Posterior vena cava (tissue), 2 donors: ENCODE measurements around the gene ULK1. TPM values are rescaled to one million over a fixed set of nuclear protein-coding genes. Genes with fewer than 3 reads are reported as not detected.

Experiments used
- DNase-seq: peaks from one replicate; pipeline ENCODE4 v3.0.0-alpha.2; 2020; ENCODE audit warnings: low spot score
- intact Hi-C, 2 donors: fragments of 100-400 bp; cut with DNase I; formaldehyde crosslinking; loops; one replicate each; pipeline versions ENCODE4 v1.14.1 to v1.14.2; 2022 to 2023
- long read RNA-seq, 2 donors: library from polyadenylated mRNA; unstranded; transcript quantifications; one replicate each; pipeline ENCODE4 v2.0.0, GENCODE V29; 2020 to 2021
- total RNA-seq, 2 donors: library from RNA; stranded (reverse); fragmentation: NEBNext Ultra II Directional; extraction: Animal tissue kit (Norgen Biotek cat#: 25700); gene quantifications; one replicate each; pipeline ENCODE4 v1.2.1, GENCODE V29; 2021
- donor health status: DM: yes; HTN: yes; CAD: no.
- donor health status: DM: yes; HTN: yes; CAD: no.

Gene ULK1
- 10 to 100 TPM; 23.0 to 23.8 TPM for total RNA-seq
- long read RNA-seq, donor 1, partial matches to known transcripts, result 12 of 16 reads
- long read RNA-seq, donor 1, other reads (novel, unspliced or antisense), result 3 of 16 reads
- long read RNA-seq, donor 2, partial matches to known transcripts, result 22 of 24 reads
- long read RNA-seq, donor 2, other reads (novel, unspliced or antisense), result 1 of 24 reads

DNA sequence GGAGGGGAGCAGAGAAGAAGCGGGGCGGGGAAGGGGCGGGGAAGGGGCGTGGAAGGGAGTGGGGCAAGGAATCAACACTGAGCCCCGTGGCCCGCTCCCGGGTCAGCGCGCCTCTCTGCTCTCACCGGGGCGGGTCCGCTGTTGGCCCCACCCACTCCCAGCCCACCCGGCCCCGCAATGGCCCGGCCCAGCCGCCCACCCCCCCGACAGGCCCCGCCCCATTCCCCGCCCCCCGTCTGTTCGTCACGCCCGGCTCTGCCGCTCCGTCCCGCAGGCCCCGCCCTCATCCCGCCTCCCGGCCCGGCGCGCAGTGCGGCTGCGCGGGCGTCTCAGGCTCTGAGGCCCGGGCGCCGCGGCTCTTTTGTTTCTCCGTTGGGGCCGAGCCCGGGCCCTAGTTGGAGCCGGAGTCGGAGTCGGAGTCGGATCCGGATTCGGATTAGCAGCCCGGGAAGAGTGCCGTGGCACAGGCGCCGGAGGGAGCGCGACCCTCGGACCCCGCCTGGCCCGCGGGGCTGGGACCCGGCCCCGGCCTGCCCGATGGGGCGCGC lies at the start of gene ULK1:
ULK1 (plus strand) TSS at position 310 of the 548 bp plus-strand sequence. CDS start 380 bp downstream, outside the sequence.
- intact Hi-C loops, result no loop called here
- peak; percentile 97 for DNase-seq

DNA sequence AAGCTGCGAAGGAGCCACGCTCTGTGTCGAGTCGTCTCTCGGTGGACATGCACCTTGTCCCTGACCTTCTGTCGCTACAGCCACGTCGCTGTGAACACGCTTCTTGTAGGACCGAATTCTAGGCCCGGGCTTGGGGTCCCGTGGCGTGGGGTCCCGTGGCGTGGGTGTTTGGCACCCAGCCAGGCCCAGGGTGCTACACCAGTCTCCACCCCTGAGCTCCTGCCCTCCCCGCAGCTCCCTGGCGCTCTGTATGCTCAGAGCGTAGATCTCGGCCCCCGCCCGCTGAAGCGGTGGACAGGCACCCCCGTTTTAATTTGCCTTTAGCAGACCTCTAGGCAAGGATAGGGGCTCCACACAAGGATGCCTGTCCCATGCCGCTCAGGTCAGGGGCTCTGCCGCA lies 49.8 kb upstream of the ULK1 start:
- DNase-seq, result no peak
- intact Hi-C loops, result no loop called here

DNA sequence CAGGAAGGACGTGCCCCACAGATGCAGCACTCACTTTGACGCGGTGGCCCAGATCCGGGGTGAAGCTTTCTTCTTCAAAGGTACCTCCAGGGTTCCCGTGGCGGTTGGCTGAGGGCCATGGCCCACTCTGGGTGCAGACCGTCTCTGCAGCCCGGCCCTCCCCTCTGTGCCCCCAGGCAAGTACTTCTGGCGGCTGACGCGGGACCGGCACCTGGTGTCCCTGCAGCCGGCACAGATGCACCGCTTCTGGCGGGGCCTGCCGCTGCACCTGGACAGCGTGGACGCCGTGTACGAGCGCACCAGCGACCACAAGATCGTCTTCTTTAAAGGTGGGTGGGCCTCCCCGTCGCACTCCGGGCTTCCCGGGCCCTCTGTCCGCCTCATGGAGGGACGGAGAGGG lies 49.3 kb upstream of the ULK1 start:
- intact Hi-C loops, result no loop called here
- DNase-seq, result no peak

DNA sequence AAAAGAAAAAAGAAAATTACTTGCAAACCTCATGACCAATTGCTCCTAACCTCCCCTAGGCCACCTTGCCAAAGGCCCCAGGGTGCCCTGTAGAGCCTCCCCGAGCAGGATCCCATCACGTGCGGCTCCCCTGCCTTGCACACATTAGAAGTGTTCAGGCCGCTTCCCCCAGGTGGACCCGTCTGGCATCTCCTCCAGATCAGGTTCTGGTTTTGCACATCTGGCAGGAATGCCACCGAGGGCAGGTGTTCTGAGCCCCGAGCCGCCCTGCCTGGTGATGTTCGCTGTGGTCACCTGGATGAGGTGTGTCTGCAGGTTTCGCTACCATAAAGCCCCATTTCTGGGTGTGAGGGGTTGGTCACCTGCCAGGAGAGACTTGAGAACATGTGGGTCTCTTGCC lies 47.0 kb upstream of the ULK1 start:
- DNase-seq, result no peak
- intact Hi-C loops, result no loop called here

DNA sequence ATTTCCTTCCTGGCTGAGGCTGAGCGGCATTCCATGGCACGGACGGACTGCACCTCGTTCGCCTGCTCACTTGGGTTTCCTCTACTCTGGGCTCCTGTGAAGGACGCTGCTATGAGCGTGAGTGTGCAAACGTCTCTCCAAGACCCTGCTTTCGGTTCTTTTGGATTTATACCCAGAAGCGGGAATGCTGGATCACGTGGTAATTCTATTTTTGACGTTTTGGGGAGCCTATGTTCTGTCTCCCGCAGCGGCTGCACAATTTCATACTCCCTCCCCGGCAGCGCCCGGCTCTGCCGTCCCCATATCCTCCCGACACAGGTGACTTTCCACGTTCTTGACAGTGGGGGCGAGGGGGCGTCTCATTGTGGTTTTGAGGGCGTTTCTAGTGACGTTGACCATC lies 45.7 kb upstream of the ULK1 start:
- no peak for DNase-seq
- intact Hi-C loops, result no loop called here

DNA sequence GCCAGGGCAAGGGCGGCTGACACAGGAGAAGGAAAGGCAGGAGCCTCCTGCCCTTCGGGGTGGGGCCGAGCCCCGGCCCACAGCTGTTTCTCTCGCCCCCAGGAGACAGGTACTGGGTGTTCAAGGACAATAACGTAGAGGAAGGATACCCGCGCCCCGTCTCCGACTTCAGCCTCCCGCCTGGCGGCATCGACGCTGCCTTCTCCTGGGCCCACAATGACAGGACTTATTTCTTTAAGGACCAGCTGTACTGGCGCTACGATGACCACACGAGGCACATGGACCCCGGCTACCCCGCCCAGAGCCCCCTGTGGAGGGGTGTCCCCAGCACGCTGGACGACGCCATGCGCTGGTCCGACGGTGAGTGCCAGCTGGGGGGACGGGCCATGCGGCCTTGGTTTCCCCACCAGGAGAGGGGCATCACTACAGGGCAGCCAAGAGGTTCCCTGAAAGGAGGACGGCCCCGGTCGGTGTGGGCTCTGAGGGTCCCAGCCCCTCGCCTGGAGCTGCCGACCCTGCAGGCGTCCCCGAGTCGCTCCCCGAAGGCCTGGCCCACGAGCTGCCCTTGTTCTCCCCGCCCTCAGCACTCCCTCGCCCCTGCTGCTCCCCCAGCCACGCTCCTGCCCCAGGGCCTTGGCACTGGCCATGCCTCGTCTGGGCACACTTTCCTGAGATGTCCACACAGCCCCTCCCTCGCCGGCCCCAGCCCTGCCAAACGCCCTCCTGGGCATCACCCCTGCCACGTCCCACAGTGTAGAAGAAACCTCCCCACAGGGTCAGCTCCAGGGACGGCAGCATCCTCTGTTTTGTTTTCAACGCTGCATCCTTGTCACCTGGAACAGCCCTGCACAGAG lies 44.5 kb upstream of the ULK1 start:
- no peak for DNase-seq
- intact Hi-C loops, result no loop called here

DNA sequence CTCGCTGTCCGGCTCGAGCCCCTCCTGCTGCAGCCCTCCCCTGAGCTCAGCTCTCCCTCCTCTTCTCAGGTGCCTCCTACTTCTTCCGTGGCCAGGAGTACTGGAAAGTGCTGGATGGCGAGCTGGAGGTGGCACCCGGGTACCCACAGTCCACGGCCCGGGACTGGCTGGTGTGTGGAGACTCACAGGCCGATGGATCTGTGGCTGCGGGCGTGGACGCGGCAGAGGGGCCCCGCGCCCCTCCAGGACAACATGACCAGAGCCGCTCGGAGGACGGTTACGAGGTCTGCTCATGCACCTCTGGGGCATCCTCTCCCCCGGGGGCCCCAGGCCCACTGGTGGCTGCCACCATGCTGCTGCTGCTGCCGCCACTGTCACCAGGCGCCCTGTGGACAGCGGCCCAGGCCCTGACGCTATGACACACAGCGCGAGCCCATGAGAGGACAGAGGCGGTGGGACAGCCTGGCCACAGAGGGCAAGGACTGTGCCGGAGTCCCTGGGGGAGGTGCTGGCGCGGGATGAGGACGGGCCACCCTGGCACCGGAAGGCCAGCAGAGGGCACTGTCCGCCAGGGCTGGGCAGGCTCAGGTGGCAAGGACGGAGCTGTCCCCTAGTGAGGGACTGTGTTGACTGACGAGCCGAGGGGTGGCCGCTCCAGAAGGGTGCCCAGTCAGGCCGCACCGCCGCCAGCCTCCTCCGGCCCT lies 43.4 kb upstream of the ULK1 start:
- intact Hi-C loops, result no loop called here
- no peak for DNase-seq

DNA sequence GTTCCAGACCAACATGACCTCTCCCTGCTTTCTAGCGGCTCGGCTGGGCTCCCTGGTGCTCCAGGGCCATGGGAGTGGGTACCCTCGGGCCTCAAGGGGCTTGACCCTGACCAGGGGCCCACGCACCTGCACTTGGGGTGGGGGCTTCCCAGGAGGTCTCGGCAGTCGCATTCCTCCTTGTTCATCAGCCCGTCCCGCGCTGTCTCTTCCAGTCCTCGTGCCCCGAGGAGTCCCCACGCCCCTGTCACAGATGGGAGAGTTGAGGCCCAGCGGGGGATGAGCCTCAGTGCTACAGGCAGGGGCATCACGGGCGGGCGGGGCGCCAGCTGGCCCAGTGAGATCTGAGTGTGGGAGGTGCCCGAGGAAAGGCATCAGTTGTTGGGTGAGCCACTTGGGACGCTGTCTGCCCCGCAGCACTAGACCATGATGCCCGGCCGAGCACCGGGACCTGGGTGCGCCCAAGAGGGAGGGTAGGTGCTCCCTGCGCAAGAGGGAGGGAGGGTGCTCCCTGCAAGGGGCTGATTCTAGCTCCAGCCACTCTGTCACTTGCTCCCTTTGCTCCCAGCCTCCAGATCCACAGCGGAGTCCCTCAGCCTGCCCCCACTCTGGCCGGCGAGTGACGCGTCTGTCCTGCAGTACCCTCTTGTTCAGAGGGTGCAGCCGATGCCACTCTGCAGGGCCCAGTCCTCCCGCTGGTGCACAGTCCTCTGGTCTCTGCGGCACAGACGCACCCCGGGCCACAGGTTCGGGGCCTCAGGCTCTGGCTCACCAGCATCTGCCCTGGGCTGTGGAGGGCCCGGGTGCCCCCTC lies 42.5 kb upstream of the ULK1 start:
- intact Hi-C loops, result no loop called here
- DNase-seq, result no peak

DNA sequence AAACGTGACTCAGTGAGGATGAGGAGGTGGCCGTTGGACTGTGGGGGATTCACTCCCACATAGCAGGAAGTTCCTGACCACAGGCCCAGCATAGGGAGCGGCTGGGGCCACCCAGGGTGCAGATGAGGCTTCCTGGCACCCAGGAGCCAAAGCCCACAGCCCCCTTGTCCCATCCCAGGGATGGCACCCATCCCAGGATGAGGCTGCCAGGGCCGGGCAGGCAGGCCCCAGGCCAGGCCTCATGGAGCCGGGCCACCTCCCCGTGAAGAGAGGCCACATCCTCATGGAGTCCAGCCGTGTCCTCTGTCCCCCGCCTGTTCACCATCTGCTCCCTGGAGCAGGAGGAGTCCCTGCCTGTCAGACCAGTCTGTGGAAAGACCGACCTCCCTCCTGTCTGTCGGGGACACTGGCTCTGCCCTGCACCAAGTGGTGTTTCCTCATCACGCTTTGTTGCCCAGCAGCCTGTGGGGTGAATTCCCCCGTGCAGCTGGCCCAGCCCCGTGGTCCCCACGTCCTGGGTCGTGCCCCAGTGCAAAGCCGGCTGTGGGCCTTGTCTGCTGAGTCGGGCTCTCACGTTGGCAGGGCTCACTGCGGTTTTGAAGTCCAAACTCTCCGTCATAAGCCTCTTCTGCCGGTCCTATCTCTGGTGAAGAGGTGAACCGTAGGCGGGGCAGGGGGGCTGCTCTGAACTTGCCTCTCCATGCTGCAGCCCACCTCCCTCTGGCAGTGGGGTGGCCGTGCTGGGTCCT lies 41.7 kb upstream of the ULK1 start:
- no peak for DNase-seq
- intact Hi-C loops, result no loop called here

DNA sequence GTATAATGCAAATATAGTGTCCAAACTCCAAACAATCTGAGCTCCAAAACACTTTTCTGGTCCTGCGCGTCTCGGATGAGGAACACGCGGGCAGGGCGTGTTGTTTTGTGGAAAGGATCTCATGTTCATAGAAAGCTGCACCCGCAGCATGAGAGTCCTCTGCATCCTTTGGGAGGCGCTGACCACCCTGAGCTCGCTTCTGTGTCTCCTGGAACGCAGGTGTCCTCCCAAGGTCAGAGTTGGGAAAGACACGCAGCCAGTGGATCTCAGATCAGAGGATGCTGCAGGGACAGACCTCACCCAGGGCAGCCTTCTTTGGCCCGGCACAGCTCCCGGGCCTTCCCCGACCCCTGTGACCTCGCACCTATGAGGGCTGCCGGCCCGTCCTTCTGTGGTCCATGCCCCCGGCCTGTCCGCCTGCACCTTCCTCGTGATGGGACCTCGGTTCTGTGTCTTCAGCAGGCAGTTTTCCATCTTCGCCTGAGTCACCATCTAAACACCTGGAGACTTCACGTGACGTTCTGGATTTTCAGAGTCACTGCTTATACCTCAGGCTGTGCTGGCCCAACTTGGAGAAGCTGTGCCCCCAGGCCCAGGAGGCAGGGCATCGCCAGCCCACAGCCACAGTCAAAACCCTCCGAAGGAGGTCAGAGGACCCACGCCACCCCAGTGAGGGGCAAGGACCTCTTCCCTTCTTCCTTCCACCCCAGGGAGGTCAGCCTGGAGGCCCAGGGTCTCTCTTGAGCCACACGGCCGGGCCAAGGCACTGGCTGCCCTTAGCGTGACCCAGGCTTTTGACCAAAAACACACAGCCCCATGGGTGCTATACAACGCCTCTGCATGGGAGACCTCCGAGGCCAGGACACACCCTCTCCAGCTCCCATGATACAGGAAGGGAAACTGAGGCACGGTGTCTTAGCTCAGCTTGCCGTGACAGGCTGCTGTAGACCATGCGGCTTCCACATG lies 40.3 kb upstream of the ULK1 start:
- intact Hi-C loops, result no loop called here
- no peak for DNase-seq

DNA sequence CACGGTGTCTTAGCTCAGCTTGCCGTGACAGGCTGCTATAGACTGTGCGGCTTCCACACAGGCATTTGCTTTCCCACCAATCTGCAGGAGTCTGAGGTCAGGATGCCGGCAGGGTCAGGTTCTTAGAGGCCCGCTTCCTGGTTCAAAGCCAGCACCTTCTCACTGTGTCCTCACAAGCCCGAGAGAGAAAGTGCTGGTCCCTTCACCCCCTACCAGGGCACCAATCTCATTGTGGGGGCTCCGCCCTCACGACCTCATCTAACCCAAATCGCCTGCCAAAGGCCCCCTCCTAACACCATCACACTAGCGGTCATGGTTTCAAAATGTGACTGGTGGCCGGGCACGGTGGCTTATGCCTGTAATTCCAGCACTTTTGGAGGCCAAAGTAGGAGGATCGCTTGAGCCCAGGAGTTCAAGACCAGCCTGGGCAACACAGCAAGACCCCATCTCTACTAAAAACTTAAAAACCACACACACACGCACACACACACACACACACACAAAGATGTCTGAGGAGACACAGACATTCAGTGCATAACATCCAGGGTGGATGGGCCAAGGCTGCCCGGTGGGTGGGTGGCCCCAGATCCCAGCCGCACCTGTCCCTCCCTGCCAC lies 39.5 kb upstream of the ULK1 start:
- no peak for DNase-seq
- intact Hi-C loops, result no loop called here

DNA sequence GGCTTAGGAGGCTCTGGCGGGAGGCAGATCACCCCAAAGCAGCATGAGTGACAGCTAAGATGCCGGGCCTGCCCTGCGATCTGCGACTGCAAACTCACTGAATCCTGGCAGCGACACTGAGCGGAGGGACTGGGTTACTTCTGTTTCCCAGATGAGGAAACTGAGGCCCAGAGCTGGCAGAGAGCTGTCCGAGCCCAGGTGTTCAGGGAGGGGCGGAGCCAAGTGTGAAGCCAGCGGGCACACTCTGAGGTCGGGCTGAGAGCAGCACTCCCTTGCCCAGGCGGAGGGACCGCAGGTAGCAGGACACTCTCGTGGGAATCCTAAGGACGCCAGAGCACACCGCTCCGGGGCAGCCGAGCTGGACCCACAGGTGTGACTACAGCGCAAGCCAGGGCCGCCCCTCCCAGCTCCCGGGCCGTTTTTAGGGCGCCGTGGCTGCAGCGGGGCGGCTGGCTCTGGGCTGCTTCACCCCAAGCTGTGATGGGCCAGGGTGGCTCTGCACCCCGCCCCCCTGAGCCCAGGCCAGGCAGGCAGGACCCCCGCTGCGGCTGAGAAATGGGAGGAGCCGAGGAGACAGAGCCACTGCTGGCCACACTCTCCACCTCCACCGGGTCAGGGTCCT lies 38.8 kb upstream of the ULK1 start:
- DNase-seq, result no peak
- intact Hi-C loops, result no loop called here

DNA sequence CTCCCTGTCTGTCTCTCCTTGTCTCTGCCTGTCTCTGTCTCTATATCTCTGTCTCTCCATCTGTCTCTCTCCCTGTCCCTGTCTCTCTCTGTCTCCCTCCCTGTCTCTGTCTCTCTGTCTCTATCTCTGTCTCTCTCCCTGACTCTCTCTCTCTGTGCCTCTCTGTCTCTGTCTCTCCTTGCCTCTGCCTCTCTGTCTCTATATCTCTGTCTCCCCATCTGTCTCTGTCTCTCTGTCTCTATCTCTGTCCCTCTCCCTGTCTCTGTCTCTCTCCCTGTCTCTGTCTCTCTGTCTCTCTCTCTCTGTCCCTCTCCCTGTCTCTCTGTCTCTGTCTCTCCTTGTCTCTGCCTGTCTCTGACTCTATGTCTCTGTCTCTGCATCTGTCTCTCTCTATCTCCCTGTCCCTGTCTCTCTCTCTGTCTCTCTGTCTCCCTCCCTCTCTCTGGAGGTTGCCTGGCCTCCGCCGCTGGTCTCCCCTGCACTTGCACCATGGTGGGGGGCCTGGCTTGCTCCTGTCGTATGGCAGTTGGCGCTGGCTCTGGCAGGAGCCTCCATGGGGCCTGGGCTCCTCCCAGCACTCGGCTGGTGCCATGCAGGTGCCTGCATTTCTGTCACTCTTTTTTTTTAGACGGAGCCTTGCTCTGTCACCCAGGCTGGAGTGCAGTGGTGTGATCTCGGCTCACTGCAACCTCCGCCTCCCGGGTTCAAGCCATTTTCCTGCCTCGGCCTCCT lies 37.9 kb upstream of the ULK1 start:
- intact Hi-C loops, result no loop called here
- no peak for DNase-seq

DNA sequence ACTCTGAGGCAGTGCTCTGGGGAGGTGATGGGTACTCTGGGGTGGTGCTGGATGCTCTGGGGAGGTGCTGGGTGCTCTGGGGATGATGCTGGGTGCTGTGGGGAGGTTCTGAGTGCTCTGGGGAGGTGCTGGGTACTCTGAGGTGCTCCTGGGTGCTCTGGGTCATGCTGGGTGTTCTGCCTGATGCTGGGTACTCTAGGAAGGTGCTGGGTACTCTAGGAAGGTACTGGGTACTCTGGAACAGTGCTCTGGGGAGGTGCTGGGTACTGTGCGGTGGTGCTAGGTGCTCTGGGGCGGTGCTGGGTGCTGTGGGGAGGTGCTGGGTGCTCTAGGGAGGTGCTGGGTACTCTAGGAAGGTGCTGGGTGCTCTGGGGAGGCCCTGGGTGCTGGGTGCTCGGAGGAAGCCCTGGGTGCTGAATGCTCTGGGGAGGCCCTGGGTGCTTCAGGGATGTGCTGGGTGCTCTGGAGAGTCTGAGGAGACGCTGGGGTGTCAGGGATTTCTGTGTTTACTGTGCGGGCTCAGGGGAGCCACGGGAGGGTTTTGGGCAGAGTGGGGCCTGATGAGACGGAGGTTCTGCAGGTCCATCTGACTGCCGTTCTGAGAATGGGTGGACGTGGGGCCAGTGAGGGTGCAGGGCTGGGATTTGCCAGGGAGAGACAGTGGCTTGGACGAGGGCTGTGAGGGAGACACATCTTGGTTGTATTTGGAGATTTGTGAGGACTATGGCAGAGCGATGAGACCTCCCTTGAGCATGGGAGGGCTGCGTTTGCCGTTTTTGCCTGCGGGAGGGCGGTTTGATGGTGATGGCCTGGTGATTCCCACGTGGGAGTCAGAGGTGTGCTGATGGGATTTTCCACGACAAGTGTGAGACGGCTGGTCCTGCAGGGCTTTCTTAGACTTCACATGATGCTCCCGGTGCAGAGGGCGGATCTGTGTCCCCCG lies 36.2 kb upstream of the ULK1 start:
- intact Hi-C loops, result no loop called here
- DNase-seq, result no peak
